ENCODE measurements around the gene FOXO6. TPM values are rescaled to one million over a fixed set of nuclear protein-coding genes. Genes with fewer than 3 reads are reported as not detected.
A peak's percentile ranks its signal among the peaks of the same experiment; 100 is the strongest.

Gene FOXO6
- total and polyA plus RNA-seq, 2 experiments from 2014 or later: 0.68 to 4.2 TPM

GRCh38 chr1:41399145-41399795 lies 38.0 kb downstream of the FOXO6 start:
- Mint-ChIP-seq H3K27me3 (ENCODE audit: insufficient read depth, low read depth, poor library complexity) (peaks cover 19% of the 10 kb centered on the region), H3K4me1 (peaks cover 50% of the 10 kb centered on the region), H3K27ac (no peak overlapping the region), H3K4me3 (peak overlapping the region; percentile 50; the same call in 1 of the 3 replicates), H3K9me3 (peaks cover 9% of the 10 kb centered on the region; the same call in 2 of the 3 replicates), H3K36me3 (ENCODE audit: low read depth) (peaks cover 4% of the 10 kb centered on the region; the same call in 1 of the 3 replicates)
- no peak overlapping the region for H3K27ac ChIP-seq (ENCODE audit: low read depth)
- H3K27me3 ChIP-seq (ENCODE audit: insufficient read depth): no peaks in the 10 kb centered on the region
- DNase-seq (ENCODE audit: low spot score): no peak
- peak; percentile 5 for ATAC-seq
- no peaks in the 10 kb centered on the region for H3K9me2 ChIP-seq (ENCODE audit: insufficient read depth)
- H3K4me1 ChIP-seq (ENCODE audit: insufficient read depth): peaks cover 32% of the 10 kb centered on the region
- no peaks in the 10 kb centered on the region for H3K36me3 ChIP-seq (ENCODE audit: insufficient read depth)
- TF ChIP-seq NANOG (IDR thresholded peaks at IDR 0.05; ENCODE audit: borderline replicate concordance) (no peak), REST (IDR thresholded peaks at IDR 0.05; ENCODE audit: unreplicated experiment) (no peak), CREB1 (CRISPR knock-in tag; IDR thresholded peaks at IDR 0.05; ENCODE audit: low read depth) (no peak), POLR2AphosphoS5 (IDR thresholded peaks at IDR 0.05; ENCODE audit: low read depth) (no peak), EZH2phosphoT487 (IDR thresholded peaks at IDR 0.05; ENCODE audit: unreplicated experiment) (no peak), JUNB (IDR thresholded peaks at IDR 0.05; ENCODE audit: unreplicated experiment) (no peak), STAT1 (IDR thresholded peaks at IDR 0.05; ENCODE audit: unreplicated experiment) (no peak), ETS1 (IDR thresholded peaks at IDR 0.05) (no peak), ZNF114 (CRISPR knock-in tag; IDR thresholded peaks at IDR 0.05) (no peak), ZNF462 (CRISPR knock-in tag; IDR thresholded peaks at IDR 0.05) (no peak), EZH2 (IDR thresholded peaks at IDR 0.05; ENCODE audit: low read depth, unreplicated experiment) (no peak), ZNF331 (CRISPR knock-in tag; IDR thresholded peaks at IDR 0.05; ENCODE audit: low read depth) (no peak)
- TF ChIP-seq, protein P1, sequence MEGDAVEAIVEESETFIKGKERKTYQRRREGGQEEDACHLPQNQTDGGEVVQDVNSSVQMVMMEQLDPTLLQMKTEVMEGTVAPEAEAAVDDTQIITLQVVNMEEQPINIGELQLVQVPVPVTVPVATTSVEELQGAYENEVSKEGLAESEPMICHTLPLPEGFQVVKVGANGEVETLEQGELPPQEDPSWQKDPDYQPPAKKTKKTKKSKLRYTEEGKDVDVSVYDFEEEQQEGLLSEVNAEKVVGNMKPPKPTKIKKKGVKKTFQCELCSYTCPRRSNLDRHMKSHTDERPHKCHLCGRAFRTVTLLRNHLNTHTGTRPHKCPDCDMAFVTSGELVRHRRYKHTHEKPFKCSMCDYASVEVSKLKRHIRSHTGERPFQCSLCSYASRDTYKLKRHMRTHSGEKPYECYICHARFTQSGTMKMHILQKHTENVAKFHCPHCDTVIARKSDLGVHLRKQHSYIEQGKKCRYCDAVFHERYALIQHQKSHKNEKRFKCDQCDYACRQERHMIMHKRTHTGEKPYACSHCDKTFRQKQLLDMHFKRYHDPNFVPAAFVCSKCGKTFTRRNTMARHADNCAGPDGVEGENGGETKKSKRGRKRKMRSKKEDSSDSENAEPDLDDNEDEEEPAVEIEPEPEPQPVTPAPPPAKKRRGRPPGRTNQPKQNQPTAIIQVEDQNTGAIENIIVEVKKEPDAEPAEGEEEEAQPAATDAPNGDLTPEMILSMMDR (conservative IDR thresholded peaks at IDR 0.05; ENCODE audit: low read depth in 2 of 2): no peak
- H3F3A ChIP-seq (replicated peaks; ENCODE audit: low read depth): no peaks in the 10 kb centered on the region
- H3K4me3 ChIP-seq: no peak overlapping the region
- peak overlapping the region; percentile 38; the same call in 1 of the 2 replicates for H2AFZ ChIP-seq
- peak overlapping the region; percentile 55; the same call in 1 of the 2 replicates for H3K4me2 ChIP-seq
- no peaks in the 10 kb centered on the region for H4K20me1 ChIP-seq (replicated peaks; ENCODE audit: insufficient read depth)
- H3K79me2 ChIP-seq (replicated peaks; ENCODE audit: insufficient read depth): no peaks in the 10 kb centered on the region
